ENCODE results near the gene ASIC4.

Gene ASIC4

DNA sequence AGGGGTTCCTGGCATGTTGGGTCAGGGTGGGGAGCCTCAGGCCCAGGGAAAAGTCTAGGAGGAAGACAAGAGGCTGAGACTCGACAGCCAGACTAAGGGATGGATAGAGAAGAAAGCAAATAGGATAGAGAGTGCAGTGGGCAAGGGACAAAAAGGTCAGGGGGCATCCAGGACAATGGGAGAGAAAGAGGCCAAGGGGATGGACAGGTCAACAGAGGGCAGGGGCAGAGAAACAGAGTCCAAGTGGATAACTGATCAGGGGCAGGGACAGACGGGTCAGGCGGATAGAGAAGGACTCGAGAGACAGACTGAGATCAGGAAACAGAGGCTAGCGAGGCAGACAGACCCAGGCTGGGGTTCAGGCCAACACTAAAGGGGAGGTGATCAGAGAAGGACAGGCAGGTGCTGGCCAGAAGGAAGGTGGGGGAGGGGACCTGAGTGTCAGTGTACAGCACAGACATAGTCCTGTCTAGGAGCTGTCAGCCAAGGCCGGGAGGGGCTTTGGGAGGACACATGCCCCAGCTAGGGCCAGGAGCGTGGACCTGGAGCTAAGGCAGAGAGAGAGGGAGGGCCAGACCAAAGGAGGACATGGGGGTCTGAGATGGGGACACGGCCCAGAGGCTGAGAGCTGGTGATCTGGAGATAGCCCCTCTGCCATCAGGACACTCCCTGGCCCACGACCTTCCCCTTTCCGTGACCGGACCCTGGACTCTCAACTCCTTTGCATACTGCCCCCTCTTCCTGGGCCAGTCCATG, 12.2 kb downstream of the ASIC4 start:
- H3K4me3 ChIP-seq (replicated peaks; ENCODE audit: low read depth, low read length) = no peak overlapping the region
- TF ChIP-seq, protein P1, sequence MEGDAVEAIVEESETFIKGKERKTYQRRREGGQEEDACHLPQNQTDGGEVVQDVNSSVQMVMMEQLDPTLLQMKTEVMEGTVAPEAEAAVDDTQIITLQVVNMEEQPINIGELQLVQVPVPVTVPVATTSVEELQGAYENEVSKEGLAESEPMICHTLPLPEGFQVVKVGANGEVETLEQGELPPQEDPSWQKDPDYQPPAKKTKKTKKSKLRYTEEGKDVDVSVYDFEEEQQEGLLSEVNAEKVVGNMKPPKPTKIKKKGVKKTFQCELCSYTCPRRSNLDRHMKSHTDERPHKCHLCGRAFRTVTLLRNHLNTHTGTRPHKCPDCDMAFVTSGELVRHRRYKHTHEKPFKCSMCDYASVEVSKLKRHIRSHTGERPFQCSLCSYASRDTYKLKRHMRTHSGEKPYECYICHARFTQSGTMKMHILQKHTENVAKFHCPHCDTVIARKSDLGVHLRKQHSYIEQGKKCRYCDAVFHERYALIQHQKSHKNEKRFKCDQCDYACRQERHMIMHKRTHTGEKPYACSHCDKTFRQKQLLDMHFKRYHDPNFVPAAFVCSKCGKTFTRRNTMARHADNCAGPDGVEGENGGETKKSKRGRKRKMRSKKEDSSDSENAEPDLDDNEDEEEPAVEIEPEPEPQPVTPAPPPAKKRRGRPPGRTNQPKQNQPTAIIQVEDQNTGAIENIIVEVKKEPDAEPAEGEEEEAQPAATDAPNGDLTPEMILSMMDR (IDR thresholded peaks at IDR 0.05; ENCODE audit: low read length, missing control alignments) = no peak
- DNase-seq (ENCODE audit: low read depth) = no peak

DNA sequence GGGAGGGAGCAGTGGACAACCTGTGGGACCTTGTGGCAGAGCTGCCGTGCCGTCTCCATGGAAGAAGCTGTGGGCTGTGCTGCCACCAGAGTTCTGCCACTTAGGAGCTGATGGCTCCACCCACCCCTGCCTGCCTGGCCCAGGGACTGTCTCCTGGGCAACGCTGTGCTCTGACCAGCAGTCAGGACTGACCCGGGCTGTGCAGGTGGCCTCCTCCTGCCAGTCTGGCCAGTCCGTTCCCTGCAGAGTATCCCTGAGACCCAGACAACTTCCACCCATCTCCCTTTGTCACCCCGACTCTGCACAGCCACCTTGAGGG, 12.8 kb downstream of the ASIC4 start:
- TF ChIP-seq, protein P1 (IDR thresholded peaks at IDR 0.05; ENCODE audit: low read length, missing control alignments) = no peak
- no peak for DNase-seq (ENCODE audit: low read depth)
- H3K4me3 ChIP-seq (replicated peaks; ENCODE audit: low read depth, low read length) = no peak overlapping the region

GRCh38 chr2:219527472-219527871, 13.2 kb downstream of the ASIC4 start:
- no peak for DNase-seq (ENCODE audit: low read depth)
- TF ChIP-seq, protein P1 (IDR thresholded peaks at IDR 0.05; ENCODE audit: low read length, missing control alignments) = no peak
- no peak overlapping the region for H3K4me3 ChIP-seq (replicated peaks; ENCODE audit: low read depth, low read length)

- peak; percentile 85 for DNase-seq (ENCODE audit: low read depth)
- TF ChIP-seq, protein P1 (IDR thresholded peaks at IDR 0.05; ENCODE audit: low read length, missing control alignments) = peak; percentile 91
- peak overlapping the region; percentile 19 for H3K4me3 ChIP-seq (replicated peaks; ENCODE audit: low read depth, low read length)
Measured at GRCh38 chr2:219530048-219530963, 16.0 kb downstream of the ASIC4 start.

GRCh38 chr2:219531639-219532377, 17.5 kb downstream of the ASIC4 start:
- no peak overlapping the region for H3K4me3 ChIP-seq (replicated peaks; ENCODE audit: low read depth, low read length)
- DNase-seq (ENCODE audit: low read depth) = no peak
- TF ChIP-seq, protein P1 (IDR thresholded peaks at IDR 0.05; ENCODE audit: low read length, missing control alignments) = no peak

GRCh38 chr2:219532378-219532649, 18.0 kb downstream of the ASIC4 start:
- H3K4me3 ChIP-seq (replicated peaks; ENCODE audit: low read depth, low read length) = no peak overlapping the region
- no peak for DNase-seq (ENCODE audit: low read depth)
- TF ChIP-seq, protein P1 (IDR thresholded peaks at IDR 0.05; ENCODE audit: low read length, missing control alignments) = no peak

Data from fibroblast of pulmonary artery (primary cell).